Renal pelvis (tissue), 4 donors: Measurements from ENCODE around the gene TRIM44. TPM values are rescaled to one million over a fixed set of nuclear protein-coding genes. Genes with fewer than 3 reads are reported as not detected.
"Not testable (repeated sequence)": the region's sequence is repeated elsewhere in the genome, so short reads cannot be mapped to it uniquely, and the experiment has no call there.

Experiments
- DNase-seq: peaks from one replicate; pipeline ENCODE4 v3.0.0-alpha.2; 2013
- polyA plus RNA-seq, 3 donors: library from polyadenylated mRNA; unstranded; fragments of 120-200 nt; gene quantifications; one replicate each; pipeline ENCODE4 v1.2.1, GENCODE V29; 2013; ENCODE audit not compliant: insufficient read length in 3 of 3

Gene TRIM44
- polyA plus RNA-seq, 3 donors: 85.2 to 100 (median 91.3) TPM

DNA sequence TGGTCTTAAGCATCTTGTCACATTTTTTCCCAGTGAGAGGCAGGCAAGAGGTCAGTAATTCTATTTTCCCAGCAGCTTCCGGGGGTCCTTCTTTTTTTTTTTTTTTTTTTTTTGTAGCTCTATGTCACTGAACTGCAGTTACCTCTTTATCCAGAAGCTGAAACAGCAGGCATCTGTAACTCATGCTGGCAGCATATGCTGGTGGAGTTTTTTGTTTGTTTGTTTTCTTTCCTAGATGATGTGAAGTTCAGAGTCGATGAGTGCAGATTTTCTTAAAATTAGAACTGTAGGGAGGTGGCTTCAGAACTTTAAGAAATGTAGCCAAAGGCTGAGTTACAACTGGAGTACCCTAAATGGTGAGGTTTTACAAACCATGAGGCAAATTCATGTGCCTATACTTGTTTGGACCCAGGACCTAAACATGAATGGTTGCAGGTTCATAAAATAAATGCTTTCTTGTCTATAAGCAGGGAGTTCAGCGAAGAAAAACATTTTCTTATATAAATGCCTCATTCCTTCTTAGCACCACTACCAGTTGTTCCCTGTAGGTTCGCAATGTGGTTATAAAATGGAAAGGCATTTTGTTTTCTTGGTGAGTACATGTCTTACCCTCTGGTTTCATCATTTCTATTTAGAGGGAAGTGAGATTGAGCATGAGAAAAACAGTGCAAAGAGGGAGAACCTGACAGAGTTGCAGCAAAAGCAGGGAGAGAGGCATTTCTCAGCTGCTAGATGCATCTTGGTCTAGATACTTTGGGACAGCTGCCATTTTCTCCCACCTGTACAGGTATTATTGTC, 84.0 kb downstream of the TRIM44 start:
- DNase-seq: no peak

DNA sequence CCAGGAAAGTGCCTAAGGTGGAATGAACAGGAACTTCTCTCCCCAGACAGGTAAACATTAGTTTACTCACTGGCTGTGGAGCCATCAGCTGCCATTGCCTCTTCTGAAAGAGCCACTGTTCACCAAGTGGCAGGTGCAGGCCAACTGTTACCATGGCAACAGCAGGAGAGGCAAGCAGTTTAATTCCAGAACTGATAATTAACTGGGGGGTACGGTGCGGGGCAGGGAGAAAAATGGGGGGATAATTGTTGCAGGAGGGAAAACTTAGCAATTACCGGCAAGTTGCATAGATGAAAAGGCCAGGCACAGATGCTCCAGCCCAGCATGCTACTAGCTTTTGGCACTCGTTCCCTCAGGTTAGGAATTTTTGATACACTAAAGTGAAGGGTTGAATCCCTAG, 85.1 kb downstream of the TRIM44 start:
- DNase-seq: no peak

- DNase-seq: no peak
Observed at GRCh38 chr11:35748644-35749043, 86.1 kb downstream of the TRIM44 start.

GRCh38 chr11:35750315-35750714, 87.7 kb downstream of the TRIM44 start:
- no peak for DNase-seq

- DNase-seq: no peak
Observed at GRCh38 chr11:35750981-35751663, 88.5 kb downstream of the TRIM44 start.

DNA sequence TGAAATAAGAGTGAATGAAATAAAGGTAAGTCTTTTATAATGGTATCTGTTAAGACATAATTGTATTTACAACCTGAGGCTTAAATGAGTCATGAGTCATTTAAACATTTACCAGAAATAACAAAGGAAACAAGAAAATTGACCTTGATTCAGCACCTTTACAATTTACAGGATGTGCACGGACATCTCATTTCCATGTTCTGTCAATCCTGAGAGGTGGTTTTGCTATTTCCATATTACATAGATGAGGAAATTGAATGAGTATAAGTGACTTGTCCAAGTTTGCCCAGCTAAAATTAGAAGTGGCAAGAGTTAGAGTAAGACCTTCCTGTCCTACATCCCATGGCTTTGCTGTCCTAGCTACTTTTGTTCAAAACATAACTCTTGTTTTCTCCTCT, 89.1 kb downstream of the TRIM44 start:
- no peak for DNase-seq

GRCh38 chr11:35752115-35752514, 89.5 kb downstream of the TRIM44 start:
- DNase-seq: no peak

GRCh38 chr11:35753573-35753972, 91.0 kb downstream of the TRIM44 start:
- not testable (repeated sequence) for DNase-seq

GRCh38 chr11:35759951-35760350, 97.4 kb downstream of the TRIM44 start:
- DNase-seq: not testable (repeated sequence)

DNA sequence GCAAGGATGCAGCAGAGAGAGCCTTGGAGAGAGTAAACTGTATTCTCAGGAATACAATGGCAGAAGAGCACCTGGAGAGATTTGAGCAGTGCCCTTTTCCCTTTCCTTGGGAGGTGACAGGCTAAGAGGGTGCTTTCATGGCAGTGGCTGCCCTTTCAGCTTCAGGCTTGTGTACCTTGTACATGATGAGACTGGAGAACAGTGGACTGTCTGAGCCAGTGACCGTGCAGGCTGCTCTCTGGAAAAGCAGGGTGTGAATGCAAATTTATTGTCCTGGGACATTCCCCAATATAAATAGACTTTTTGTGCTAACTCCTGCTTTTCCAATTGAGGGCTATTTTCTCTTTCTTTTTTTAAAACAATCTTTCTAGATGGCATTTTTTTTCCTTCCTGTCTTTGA, 99.3 kb downstream of the TRIM44 start:
- DNase-seq: no peak

GRCh38 chr11:35763301-35763700, 100.7 kb downstream of the TRIM44 start:
- DNase-seq: no peak

DNA sequence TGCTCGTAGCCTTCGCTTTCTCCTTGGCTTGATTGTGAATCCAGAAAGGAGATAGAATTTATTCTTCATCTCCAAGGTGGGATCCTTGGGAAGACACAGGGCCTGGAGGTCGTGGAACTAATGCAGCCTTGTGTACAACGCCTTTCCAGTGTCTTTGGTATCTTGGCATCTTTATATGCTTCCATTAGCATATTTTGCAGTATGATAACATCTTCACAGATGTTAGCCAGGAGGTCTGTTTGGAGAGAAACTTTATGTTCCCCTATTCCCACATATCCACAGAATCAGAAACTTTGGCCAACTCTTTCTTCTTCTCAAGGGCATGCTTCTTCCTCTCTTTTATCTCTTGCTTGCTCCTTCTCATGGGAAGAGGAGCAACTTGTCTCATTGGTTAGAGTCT, 101.2 kb downstream of the TRIM44 start:
- no peak for DNase-seq

- no peak for DNase-seq
Observed at GRCh38 chr11:35764417-35764816, 101.8 kb downstream of the TRIM44 start.

GRCh38 chr11:35765211-35765610, 102.6 kb downstream of the TRIM44 start:
- no peak for DNase-seq

DNA sequence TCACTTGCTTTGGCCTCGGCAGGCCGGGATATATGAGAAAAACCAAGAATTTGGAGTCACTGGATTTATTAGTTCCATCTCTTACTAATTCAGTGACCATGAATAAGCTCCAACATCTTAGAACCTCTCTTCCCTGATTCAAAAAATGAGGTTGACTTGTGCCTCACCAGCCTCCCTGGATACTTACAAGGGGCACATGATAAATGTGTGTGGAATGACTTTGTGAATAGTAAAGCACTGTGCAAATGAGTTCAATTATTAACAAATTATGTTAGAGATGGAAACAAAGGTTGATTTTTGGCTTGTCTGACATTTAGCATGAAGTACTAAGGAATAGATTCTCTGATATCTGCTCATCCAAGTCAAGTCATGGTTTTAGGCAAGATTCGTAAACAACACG, 104.1 kb downstream of the TRIM44 start:
- DNase-seq: no peak

DNA sequence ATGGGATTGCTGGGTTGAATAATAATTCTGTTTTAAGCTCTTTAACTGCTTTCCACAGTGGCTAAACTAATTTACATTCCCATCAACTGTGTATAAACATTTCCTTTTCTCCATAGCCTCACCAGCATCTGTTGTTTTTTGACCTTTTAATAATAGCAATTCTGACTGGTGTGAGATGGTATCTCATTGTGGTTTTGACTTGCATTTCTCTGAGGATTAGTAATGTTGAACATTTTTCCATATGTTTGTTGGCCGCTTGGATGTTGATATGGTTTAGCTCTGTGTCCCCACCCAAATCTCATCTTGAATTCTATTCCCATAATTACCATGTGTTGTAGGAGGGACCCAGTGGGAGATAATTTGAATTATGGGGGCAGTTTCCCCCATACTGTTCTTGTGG, 107.8 kb downstream of the TRIM44 start:
- DNase-seq: not testable (repeated sequence)

DNA sequence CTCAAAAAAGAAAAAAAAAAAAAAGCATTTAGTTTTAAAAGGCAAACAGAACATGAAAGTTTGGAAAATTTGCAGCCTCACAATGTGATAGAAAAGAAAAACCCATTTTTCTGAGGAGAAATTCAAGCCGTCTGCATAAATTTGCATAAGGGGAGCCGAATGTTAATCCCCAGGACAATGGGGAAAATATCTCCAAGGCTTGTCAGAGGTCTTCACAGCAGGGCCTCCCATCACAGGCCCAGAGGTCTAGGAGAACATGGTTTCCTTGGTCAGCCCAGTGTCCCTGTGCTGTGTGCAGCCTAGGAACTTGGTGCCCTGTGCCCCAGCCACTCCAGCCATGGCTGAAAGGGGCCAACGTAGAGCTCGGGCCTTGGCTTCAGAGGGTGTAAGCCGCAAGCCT, 109.1 kb downstream of the TRIM44 start:
- DNase-seq: no peak

DNA sequence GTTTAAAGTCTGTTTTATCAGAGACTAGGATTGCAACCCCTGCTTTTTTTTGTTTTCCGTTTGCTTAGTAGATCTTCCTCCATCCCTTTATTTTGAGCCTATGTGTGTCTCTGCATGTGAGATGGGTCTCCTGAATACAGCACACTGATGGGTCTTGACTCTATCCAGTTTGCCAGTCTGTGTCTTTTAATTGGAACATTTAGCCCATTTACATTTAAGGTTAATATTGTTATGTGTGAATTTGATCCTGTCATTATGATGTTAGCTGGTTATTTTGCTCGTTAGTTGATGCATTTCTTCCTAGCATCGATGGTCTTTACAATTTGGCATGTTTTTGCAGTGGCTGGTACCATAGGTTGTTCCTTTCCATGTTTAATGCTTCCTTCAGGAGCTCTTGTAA, 114.7 kb downstream of the TRIM44 start:
- DNase-seq: not testable (repeated sequence)

DNA sequence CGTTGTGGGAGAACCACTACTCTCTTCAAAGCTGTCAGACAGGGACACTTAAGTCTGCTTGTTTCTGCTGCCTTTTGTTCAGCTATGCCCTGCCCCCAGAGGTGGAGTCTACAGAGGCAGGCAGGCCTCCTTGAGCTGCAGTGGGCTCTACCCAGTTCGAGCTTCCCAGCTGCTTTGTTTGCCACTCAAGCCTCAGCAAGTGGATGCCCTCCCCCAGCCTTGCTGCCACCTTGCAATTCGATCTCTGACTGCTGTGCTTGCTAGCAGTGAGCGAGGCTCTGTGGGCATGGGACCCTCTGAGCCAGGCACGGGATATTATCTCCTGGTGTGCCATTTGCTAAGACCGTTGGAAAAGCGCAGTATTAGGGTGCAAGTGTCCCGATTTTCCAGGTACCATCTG, 116.4 kb downstream of the TRIM44 start:
- not testable (repeated sequence) for DNase-seq

- no peak for DNase-seq
Observed at GRCh38 chr11:35779409-35779808, 116.8 kb downstream of the TRIM44 start.

GRCh38 chr11:35780951-35781860, 118.6 kb downstream of the TRIM44 start:
- DNase-seq: no peak

DNA sequence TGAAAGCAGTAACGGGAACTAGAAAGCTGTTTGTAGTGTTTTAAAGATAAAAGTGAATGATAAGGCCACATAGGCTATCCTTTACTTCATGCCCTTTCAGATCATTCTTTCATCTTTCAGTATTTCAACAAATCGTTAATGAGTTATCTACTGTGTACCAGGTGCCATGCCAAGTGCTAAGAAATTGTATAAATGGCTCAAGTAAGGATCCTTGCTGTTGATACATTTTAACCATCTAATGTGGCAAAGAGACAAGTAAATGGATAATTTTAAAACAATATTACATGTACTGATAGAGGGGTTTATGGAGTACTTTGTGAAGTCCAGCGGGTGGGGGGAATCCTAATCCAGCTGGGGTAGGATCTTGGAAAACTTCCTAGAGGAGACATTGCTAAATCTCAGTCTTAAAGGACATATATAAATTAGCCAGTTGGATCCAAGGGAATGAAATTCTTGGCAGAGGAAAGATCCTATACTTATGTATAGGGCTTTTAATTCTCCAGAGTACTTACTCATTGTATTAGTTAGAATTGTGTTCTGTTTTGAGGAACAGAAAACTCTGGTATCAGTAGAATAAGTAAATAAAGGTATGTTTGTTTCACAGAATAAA, 119.4 kb downstream of the TRIM44 start:
- DNase-seq: no peak
